NCI-H1048 (cell line): ENCODE data around the gene ANKRD17.
"Not testable (repeated sequence)": the region's sequence is repeated elsewhere in the genome, so short reads cannot be mapped to it uniquely, and the experiment has no call there.

Source experiments
- DNase-seq: peaks from one replicate; lab custom pipeline; 2025; lab: John Stamatoyannopoulos, UW

Gene ANKRD17

DNA sequence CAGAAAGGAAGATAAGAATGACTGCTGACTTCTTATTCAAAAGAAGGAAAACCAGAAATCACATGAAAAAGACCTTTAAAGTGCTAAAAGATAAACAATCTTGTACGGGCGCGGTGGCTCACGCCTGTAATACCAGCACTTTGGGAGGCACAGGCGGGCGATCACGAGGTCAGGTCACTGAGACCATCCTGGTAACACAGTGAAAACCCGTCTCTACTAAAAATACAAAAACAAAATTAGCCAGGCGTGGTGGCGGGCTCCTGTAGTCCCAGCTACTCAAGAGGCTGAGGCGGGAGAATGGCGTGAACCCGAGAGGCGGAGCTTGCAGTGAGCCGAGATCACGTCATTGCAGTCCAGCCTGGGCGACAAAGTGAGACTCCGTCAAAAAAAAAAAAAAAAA lies 54.6 kb downstream of the ANKRD17 start:
- DNase-seq: not testable (repeated sequence)

DNA sequence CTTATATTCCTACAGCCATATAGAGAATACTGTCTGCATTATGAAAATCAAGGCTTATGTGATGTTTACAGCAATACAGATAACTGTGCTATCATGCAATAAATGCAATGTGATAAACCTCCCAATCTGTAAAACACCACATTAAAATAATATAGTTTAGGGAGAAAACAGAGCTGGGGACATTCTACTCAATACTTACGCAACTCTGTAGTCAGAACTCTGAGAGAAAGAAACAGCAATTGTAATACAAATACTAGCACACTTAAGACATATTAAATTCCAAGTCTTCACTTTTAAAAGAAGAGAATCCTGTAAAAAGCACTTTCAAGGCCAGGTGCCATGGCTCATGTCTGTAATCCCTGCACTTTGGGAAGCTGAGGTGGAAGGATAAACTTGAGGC lies 61.4 kb downstream of the ANKRD17 start:
- no peak for DNase-seq

GRCh38 chr4:73194064-73194463 lies 64.5 kb downstream of the ANKRD17 start:
- no peak for DNase-seq

DNA sequence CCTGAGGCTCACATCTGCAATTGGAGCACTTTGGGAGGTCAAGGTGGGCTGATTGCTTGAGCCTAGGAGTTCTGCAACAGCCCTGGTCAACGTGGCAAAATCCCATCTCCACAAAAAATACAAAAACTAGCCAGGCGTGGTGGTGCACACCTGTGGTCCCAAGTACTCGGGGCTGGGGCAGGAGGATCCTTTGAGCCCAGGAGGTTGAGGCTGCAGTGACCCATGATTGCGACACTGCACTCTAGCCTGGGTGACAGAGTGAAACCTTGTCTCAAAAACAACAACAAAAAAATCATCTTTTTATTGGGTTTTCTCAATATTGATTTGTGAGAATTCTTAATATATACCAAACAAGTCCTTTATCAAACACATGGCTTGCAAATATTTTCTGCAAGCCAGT lies 64.9 kb downstream of the ANKRD17 start:
- no peak for DNase-seq

GRCh38 chr4:73193155-73193554 lies 65.4 kb downstream of the ANKRD17 start:
- DNase-seq: no peak

DNA sequence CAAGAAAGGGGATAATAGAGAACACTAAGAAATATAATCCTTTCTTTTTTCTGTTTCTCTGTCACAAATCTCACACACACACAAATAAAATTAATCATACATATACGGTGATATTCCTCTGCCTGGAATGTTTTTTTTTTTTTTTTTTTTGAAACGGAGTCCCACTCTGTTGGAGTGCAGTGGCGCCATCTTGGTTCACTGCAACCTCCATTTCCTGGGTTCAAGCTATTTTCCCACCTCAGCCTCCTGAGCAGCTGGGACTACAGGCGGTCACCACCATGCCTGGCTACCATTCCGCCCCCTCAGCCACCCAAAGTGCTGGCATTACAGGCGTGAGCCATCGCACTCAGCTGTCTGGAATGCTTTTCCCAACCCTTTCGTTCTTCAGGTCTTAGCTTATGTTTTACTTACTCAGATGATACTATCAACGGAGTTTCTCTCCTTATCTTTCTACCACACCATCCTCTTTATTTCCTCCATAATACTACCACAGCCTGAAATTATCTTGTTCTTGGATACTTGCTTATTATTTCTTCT lies 69.3 kb downstream of the ANKRD17 start:
- DNase-seq: no peak

GRCh38 chr4:73187325-73187724 lies 71.3 kb downstream of the ANKRD17 start:
- DNase-seq: no peak

GRCh38 chr4:73185903-73186302 lies 72.7 kb downstream of the ANKRD17 start:
- no peak for DNase-seq

DNA sequence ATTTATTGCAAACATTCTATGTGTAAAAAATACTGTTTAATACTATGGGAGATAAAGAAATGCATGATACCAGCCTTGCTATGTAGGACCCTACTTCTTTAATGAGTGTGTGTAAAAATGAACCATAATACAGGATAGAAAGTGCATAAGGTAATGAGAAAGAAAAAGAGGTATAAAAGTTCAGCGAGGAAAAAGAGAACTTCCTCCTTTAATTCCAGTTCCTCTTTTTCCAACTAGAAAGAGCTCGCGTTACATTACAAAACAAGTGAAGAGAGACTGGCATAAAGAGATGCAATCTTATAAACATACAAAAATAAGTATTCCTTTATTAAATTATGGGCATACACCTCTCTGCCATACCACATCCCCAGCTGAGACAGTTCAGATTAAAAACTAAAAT lies 77.4 kb downstream of the ANKRD17 start:
- no peak for DNase-seq

GRCh38 chr4:73178389-73178788 lies 80.2 kb downstream of the ANKRD17 start:
- no peak for DNase-seq

DNA sequence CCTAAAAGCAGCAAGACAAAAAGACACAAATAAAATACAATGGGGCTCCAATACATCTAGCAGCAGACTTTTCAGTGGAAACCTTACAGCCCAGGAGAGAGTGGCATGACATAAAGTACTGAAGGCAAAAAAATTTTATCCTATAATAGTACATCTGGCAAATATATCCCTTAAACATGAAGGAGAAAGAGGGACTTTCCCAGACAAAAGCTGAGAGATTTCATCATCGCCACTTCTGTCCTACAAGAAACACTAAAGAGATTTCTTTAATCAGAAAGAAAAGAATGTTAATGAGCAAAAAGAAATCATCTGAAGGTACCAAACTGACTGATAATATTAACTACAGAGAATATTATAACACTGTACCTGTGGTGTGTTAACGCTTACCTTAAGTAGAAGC lies 86.4 kb downstream of the ANKRD17 start:
- DNase-seq: no peak

GRCh38 chr4:73170518-73171198 lies 87.9 kb downstream of the ANKRD17 start:
- no peak for DNase-seq

DNA sequence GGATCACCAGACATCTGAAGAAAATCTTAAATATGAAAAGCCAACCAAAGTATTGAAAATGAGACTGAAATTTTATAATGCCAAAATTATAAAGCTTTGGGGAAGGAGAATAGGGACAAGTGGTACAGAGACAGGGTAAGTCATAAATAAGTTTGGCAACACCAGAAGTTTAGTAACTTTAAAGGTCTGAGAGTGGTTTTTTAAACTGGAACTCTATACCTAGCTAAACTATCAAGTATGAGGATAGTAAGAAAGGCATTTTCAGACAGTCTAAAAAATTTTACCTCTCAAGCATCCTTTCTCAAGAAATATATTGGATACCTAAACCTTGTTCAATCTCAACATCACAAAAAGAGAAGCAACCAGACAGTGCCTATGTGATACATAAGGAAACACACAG lies 92.4 kb downstream of the ANKRD17 start:
- no peak for DNase-seq

DNA sequence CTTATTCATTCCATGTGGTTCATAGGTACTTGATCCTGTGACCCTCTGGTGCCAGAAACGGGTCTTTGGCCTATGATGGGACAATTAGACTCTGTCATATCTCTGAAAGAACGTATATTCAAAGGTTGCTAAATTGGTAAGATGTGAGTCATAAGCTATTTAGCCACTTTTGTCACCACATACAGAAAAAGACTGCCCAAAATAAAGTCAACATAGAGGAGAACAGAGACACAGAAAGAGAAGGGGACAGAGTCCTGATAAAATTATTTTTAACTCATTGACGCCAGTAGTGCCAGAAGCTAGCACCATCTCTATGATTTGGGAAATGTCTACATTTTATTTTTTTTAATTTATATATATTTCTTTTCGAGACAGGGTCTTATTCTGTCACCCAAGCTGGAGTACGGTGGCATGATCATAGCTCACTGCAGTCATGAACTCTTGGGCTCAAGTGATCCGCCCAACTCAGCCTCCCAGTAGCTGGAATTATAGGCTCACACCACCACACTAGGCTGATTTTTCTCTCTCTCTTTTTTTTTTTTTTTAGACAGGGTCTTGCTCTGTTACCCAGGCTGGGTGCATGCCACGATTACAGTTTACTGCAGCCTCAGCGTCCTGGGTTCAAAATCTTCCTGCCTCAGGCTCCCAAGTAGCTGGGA lies 96.9 kb downstream of the ANKRD17 start:
- no peak for DNase-seq

DNA sequence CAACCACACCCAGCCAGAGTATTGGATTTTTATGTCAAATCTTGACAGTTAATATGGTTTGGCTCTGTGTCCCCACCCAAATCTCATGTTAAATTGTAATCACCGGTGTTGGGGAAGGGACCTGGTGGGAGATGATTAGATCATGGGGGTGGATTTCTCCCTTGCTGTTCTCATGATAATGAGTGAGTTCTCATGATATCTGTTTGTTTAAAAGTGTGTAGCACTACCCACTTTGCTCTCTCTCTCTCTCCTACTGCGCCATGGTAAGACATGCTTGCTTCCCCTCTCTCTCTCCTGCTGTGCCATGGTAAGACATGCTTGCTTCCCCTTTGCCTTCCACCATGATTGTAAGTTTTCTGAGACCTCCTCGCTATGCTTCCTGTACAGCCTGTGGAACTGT lies 102.2 kb downstream of the ANKRD17 start:
- DNase-seq: no peak

DNA sequence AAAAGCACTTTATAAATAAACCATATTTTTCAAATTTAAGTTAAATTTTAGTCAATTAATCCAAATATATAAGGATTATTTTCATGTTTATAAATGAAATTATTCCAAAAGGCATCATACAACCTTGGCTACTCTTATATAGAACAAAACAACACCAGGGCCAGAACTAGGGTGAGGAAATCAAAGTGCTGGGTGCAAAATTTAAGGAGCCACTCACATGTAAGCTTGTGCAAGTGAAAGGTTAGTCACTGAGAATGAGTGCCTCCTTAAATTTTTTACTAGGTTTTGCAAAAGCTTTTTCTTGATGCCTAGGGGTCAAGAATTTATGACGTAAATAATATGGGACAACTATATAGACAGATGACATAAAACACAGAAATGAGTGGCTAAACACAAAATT lies 105.7 kb downstream of the ANKRD17 start:
- DNase-seq: no peak

DNA sequence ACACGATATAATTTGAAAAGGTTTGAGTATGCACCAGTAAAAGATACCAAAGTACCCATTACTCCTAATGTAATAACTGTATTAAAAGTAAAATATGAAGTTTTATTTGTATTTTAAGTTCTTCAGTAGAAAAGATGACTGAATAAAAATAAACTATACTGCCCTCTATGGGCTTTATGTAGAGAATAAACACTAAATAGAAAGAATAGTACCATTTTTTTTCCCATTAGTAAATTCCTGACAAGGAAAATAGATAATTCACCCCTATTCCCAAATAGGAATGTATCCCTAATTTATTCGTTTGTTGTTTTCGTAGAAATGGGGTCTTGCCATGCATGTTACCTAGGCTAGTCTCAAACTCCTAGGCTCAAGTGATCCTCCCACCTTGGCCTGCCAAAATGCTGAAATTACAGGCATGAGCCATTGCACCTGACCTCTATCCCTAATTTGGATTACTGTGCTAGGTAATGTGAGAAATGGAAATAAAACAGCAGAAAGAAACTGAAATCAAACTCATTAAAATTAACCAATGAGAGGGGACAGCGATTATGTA lies 115.5 kb downstream of the ANKRD17 start:
- no peak for DNase-seq

DNA sequence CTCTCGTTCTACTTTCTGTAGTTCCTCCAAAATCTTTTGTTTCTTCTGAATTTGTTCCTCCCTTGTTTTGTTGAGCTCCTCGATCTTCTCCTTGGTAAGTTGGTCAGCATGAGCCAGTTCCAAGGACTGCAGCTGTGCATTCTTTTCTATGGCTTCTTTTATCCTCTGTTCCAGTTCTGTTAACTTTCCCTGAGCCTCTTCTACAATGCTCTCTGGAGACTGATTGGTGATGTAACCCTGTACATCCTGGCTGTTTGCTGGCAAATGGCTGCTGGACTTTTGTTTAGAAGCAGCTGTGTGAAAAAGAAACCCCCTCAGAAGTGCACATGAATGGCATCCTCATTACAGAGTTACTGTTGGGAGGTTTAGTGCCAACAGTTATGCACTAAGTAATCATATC lies 118.6 kb downstream of the ANKRD17 start:
- no peak for DNase-seq

DNA sequence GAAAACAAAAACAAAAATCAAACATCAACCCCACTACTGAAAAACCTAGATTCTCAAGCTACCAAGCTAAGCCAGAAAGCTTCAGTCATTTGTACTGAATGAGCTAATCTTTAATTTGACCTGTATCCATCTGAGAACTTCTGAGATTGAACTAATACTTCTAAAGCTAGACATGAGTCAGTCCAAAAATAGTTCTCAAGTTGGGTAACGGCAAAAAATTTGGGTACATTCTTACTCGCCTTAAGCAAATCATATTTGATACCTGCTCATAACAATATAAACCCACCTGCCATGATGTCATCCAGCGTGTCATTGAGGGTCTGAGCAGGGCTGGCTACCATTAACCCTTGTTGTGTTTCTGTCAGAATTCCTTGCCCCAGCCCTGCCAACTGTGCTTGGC lies 119.4 kb downstream of the ANKRD17 start:
- no peak for DNase-seq

GRCh38 chr4:73137121-73137520 lies 121.5 kb downstream of the ANKRD17 start:
- DNase-seq: no peak

- DNase-seq: no peak
Observed at GRCh38 chr4:73133784-73134183, 124.8 kb downstream of the ANKRD17 start.

DNA sequence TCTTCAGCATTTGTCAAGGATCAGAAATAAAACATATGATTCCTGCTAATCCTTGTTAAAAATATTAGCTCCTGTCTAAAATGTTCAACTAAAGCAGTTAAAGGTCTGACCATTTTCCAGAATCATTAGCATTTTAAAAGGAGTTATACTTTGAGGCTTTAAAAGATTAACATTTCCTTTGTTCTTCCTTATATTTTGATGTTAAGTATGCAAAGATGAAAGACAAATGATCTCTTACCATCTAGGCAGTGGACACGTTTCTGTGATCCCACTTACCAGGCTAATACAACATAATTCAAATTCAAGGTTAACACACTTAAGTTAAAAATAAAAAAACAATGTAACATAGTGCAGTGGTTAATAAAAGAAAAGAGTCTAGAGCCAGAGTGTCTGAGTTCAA lies 127.3 kb downstream of the ANKRD17 start:
- DNase-seq: no peak

- DNase-seq: no peak
Observed at GRCh38 chr4:73129319-73129718, 129.3 kb downstream of the ANKRD17 start.
